ENCODE data around the gene ZNF629.

DNA sequence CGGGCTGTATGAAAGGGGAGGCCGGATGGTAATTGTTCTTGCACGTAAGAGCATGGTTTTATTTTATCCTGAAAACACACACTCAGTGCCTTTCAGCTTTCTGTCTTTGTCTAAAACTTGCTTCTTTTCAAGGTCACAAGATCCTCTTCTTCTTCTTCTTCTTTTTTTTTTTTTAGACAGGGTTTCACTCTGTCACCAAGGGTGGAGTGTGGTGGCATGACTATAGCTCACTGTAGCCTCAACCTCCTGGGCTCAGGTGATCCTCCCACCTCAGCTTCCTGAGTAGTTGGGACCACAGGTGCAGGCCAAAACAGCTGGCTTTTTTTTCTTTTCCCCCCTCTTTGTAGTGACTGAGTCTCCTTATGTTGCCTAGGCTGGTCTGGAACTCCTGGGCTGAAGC lies 15.9 kb upstream of the ZNF629 start:
- TF ChIP-seq PBX3 (IDR thresholded peaks at IDR 0.05) (no peak), CTCF (IDR thresholded peaks at IDR 0.05) (no peak), KDM1A (IDR thresholded peaks at IDR 0.05; ENCODE audit: low read depth) (no peak)
